ENCODE measurements around the gene VASH2. TPM values are rescaled to one million over a fixed set of nuclear protein-coding genes. Genes with fewer than 3 reads are reported as not detected.
"Not testable (repeated sequence)": the region's sequence is repeated elsewhere in the genome, so short reads cannot be mapped to it uniquely, and the experiment has no call there.

Gene VASH2
- total RNA-seq, result under 1 TPM; 0.11 to 0.25 TPM

DNA sequence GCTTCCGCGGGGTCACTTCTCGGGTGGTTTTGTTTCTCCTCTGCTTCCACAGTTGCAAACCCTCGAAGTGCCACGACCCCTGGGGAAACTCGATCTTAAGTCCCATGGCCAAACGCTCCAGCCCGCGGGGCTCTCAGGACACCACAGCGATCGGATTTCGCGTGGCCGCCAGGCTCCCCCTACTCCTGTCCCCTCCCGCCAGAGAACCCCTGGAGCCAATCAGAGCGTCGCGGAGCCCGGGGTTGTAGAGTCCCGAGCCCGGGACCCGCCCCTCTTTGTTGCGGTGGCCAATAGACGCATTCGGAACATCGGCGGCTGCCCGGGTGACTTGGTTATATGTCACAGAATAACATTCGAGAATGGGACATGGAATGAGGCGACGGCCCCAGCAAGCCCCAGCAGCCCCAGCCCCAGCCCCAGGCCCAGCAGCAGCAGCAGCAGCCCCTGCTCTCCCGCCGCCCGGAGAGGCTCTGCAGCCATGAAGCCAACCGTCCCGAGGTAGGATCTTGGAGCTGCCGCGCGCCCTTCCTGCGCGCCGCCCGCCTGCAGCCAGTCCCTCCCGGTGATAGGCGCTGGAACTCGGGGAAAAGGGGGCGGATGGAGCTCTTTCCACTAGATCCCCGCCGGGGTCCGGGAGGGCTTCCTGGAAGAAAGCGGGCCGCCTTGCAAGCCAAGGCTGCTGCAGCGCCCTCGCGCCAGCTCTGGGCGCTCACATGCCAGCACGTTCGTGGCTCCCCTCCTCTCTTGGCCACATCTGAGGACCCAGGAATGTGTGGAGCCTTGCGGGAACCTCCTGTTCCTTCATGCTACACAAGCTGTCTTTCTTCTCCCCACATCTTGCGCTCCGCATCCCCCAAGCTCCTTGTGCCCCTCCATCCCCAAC, at the start of gene VASH2:
Gene VASH2, plus strand, starts transcription at position 299 of the 883 bp plus-strand sequence. CDS start 1,002 bp downstream, outside the sequence.
- intact Hi-C loops (cut with micrococcal nuclease), result no loop called here

DNA sequence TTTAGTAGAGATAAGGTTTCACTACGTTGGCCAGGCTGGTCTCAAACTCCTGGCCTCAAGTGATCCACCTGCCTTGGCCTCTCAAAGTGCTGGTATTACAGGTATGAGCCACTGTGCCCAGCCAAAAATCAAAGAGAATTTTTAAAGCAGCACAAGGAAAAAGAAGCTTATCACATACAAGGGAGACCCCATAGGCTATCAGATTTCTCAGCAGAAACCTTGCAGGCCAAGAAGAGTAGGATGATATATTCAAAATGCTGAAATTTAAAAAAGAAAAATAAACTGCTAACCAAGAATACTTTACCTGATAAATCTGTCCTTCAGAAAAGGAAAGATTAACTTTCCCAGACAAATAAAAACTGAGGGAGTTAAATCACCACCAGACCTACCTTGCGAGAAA, 49.1 kb upstream of the VASH2 start:
- no peak for TF ChIP-seq CTCF (IDR thresholded peaks at IDR 0.05)
- H3K4me1 Mint-ChIP-seq (ENCODE audit: low read depth), result no peaks in the 10 kb centered on the region
- ChIA-PET CTCF (interaction anchor here (1.0 to 1.6 kb wide), 2 partner anchors 8 to 43 kb away, joined by 3 to 5 read pairs; partner anchors contain the start of gene FLVCR1), POLR2A (no interaction called here)
- no peaks in the 10 kb centered on the region for H3K27me3 Mint-ChIP-seq
- DNase-seq (no peak), ATAC-seq (no peak)
- intact Hi-C loops (cut with micrococcal nuclease), result no loop called here
- peaks cover 35% of the 10 kb centered on the region for H3K36me3 Mint-ChIP-seq (ENCODE audit: low read depth)
- H3K9me3 Mint-ChIP-seq, result peaks cover 12% of the 10 kb centered on the region
- H3K4me3 Mint-ChIP-seq, result no peak overlapping the region
- H3K27ac Mint-ChIP-seq, result no peak overlapping the region

More for the DNA sequence above, at the start of gene VASH2:
- CTCF ChIA-PET, result interaction anchor here (0.9 to 1.4 kb wide), 3 partner anchors 9 to 45 kb away, joined by 3 to 6 read pairs (median 5); no protein-coding TSS in a partner anchor
- H3K27me3 Mint-ChIP-seq, result peaks cover 57% of the 10 kb centered on the region
- H3K9me3 Mint-ChIP-seq, result no peaks in the 10 kb centered on the region
- POLR2A ChIA-PET, result no interaction called here
- no peak for TF ChIP-seq CTCF (IDR thresholded peaks at IDR 0.05)
- peak; percentile 99 for ATAC-seq
- H3K36me3 Mint-ChIP-seq (ENCODE audit: low read depth), result no peaks in the 10 kb centered on the region
- peak within 1 kb of the TSS; percentile 66 for H3K4me3 Mint-ChIP-seq
- H3K27ac Mint-ChIP-seq, result no peak within 1 kb of the TSS
- peak; percentile 79 for DNase-seq
- peaks cover 4% of the 10 kb centered on the region for H3K4me1 Mint-ChIP-seq (ENCODE audit: low read depth)

DNA sequence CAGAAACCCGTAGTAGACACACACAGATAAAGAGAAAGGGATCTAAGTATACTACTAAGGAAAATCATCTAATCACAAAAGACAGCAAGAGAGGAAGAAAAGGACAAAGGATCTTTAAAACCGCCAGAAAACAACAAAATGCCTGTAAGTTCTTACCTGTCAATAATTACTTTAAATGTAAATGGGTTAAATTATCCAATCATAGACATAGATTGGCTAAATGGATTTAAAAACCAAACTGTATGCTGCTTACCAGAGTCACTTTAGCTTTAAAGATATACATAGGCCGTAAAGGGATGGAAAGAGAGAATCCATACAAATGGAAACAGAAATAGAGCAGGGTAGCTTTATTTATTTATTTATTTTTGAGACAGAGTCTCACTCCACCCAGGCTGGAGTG, 48.3 kb upstream of the VASH2 start:
- Mint-ChIP-seq H3K27me3 (no peaks in the 10 kb centered on the region), H3K4me1 (ENCODE audit: low read depth) (no peaks in the 10 kb centered on the region), H3K27ac (no peak overlapping the region), H3K4me3 (no peak overlapping the region), H3K9me3 (peaks cover 12% of the 10 kb centered on the region), H3K36me3 (ENCODE audit: low read depth) (peaks cover 33% of the 10 kb centered on the region)
- TF ChIP-seq CTCF (IDR thresholded peaks at IDR 0.05), result no peak
- DNase-seq, result no peak
- ChIA-PET POLR2A (no interaction called here), CTCF (interaction anchor here (1.0 kb wide), 1 partner anchor 9 kb away, joined by 3 read pairs; no protein-coding TSS in a partner anchor)
- no peak for ATAC-seq
- intact Hi-C loops (cut with micrococcal nuclease), result no loop called here

DNA sequence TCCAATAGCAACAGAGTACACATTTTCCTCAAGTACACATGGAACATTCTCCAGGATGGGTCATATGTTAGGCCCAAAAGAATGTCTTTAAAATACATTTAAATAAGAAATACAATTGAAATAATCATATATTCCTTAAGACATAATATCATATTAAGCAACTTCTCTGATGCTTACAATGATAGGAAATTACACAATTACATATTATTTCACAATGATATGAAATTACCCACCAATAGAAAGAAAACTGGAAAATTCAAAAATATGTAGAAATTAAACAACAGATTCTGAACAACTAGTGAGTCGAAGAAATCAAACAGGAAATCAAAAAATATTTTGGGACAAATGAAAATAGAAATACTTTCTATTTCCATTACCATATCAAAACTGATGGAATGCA, 46.7 kb upstream of the VASH2 start:
- POLR2A ChIA-PET, result no interaction called here
- no peak for TF ChIP-seq CTCF (IDR thresholded peaks at IDR 0.05)

DNA sequence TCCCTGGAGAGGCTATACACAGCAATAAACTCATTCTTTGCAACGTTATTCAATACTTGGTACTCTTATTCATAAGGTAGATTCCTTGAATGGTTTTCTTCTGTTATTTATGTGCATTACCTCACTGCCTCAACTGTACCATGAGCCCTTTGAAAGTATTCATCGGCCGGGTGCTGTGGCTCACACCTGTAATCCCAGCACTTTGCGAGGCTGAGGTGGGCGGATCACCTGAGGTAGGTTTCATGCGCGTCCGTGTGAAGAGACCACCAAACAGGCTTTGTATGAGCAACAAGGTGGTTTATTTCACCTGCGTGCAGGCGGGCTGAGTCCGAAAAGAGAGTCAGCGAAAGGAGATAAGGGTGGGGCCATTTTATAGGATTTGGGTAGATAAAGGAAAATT, 42.3 kb upstream of the VASH2 start:
- CTCF ChIA-PET; intact Hi-C loops (cut with micrococcal nuclease); H3K9me3 Mint-ChIP-seq; H3K4me3 Mint-ChIP-seq; H3K4me1 Mint-ChIP-seq (ENCODE audit: low read depth); H3K36me3 Mint-ChIP-seq (ENCODE audit: low read depth); POLR2A ChIA-PET; H3K27ac Mint-ChIP-seq; ATAC-seq; DNase-seq; H3K27me3 Mint-ChIP-seq: not testable (repeated sequence)

More for the DNA sequence above, 46.7 kb upstream of the VASH2 start:
- Mint-ChIP-seq H3K27me3 (no peaks in the 10 kb centered on the region), H3K4me1 (ENCODE audit: low read depth) (no peaks in the 10 kb centered on the region), H3K9me3 (peaks cover 12% of the 10 kb centered on the region), H3K36me3 (ENCODE audit: low read depth) (peaks cover 23% of the 10 kb centered on the region), H3K4me3 (no peak overlapping the region), H3K27ac (no peak overlapping the region)
- intact Hi-C loops (cut with micrococcal nuclease), result no loop called here
- no peak for ATAC-seq
- no peak for DNase-seq
- CTCF ChIA-PET, result no interaction called here

Data from activated CD8-positive, alpha-beta T cell treated with anti-CD3 and anti-CD28 coated beads for 36 hours (primary cell).